ENCODE results near the gene RIMKLA.

Gene RIMKLA

GRCh38 chr1:42372796-42373195, 7.8 kb upstream of the RIMKLA start:
- no peak for DNase-seq

- no peak for DNase-seq
These were observed 602 bp upstream of the RIMKLA start for GRCh38 chr1:42379794-42380585.

- DNase-seq = no peak
These were observed 685 bp downstream of the RIMKLA start for GRCh38 chr1:42381280-42381673.

GRCh38 chr1:42385283-42385682, 4.7 kb downstream of the RIMKLA start:
- no peak for DNase-seq

GRCh38 chr1:42386051-42386450, 5.5 kb downstream of the RIMKLA start:
- no peak for DNase-seq

GRCh38 chr1:42392255-42392654, 11.7 kb downstream of the RIMKLA start:
- DNase-seq = no peak

- no peak for DNase-seq
These were observed 12.6 kb downstream of the RIMKLA start for GRCh38 chr1:42392967-42393848.

- DNase-seq = no peak
These were observed 18.9 kb downstream of the RIMKLA start for GRCh38 chr1:42399315-42400100.

GRCh38 chr1:42403880-42404400, 23.3 kb downstream of the RIMKLA start:
- DNase-seq = no peak

- DNase-seq = no peak
These were observed 34.2 kb downstream of the RIMKLA start for GRCh38 chr1:42414551-42415496.

- DNase-seq = no peak
These were observed 36.6 kb downstream of the RIMKLA start for GRCh38 chr1:42417166-42417565.

- DNase-seq = no peak
These were observed 37.9 kb downstream of the RIMKLA start for GRCh38 chr1:42418516-42418915.

GRCh38 chr1:42419126-42419821, 38.7 kb downstream of the RIMKLA start:
- DNase-seq = no peak

GRCh38 chr1:42420121-42420520, 39.5 kb downstream of the RIMKLA start:
- DNase-seq = no peak

GRCh38 chr1:42420911-42421585, 40.5 kb downstream of the RIMKLA start:
- no peak for DNase-seq

- no peak for DNase-seq
These were observed 42.1 kb downstream of the RIMKLA start for GRCh38 chr1:42422737-42423136.

- DNase-seq = no peak
These were observed 43.1 kb downstream of the RIMKLA start for GRCh38 chr1:42423681-42424080.

- no peak for DNase-seq
These were observed 43.6 kb downstream of the RIMKLA start for GRCh38 chr1:42424201-42424600.

GRCh38 chr1:42427240-42427639, 46.6 kb downstream of the RIMKLA start:
- no peak for DNase-seq

- DNase-seq = no peak
These were observed 49.0 kb downstream of the RIMKLA start for GRCh38 chr1:42429603-42430002.

Measured in activated CD4-positive, CD25-positive, alpha-beta regulatory T cell (primary cell).